Natural killer cell treated with Interleukin-12 subunit alpha and Interleukin-12 subunit beta and Interleukin-15 and Interleukin-18, amount 100 ng/mL, for 72 hours (primary cell): Measurements from ENCODE around the gene CCDC8. TPM values are rescaled to one million over a fixed set of nuclear protein-coding genes. Genes with fewer than 3 reads are reported as not detected.

ENCODE experiments used
- ATAC-seq, 2 donors: fragments of 150-1000 bp; cut with Tn5 transposase in 1 of 2; sonication (Bioruptor Pico), chemical (Tn5 transposase) in 1 of 2; 2 replicates each; pipeline ENCODE4 v1.10.0; 2021
- DNase-seq: peaks from one replicate; pipeline ENCODE4 v3.0.0; 2022; ENCODE audit warnings: low spot score
- H3K27ac Mint-ChIP-seq, 2 donors: 1 replicate in 1 of 2; 2 replicates in 1 of 2; pipeline ENCODE4 v1.8.0; 2022; ENCODE audit warnings: mixed read lengths in 2 of 2, mild to moderate bottlenecking in 1 of 2, moderate library complexity in 1 of 2
- H3K27me3 Mint-ChIP-seq, 2 donors: 1 replicate in 1 of 2; 2 replicates in 1 of 2; pipeline ENCODE4 v1.8.0; 2022; ENCODE audit warnings: mixed read lengths in 2 of 2
- H3K36me3 Mint-ChIP-seq: one replicate; pipeline ENCODE4 v1.8.0; 2022; ENCODE audit warnings: mixed read lengths
- H3K4me1 Mint-ChIP-seq, 2 donors: 1 replicate in 1 of 2; 2 replicates in 1 of 2; pipeline ENCODE4 v1.8.0; 2022; ENCODE audit warnings: low read depth in 2 of 2, mixed read lengths in 2 of 2, mild to moderate bottlenecking in 1 of 2
- H3K4me3 Mint-ChIP-seq: one replicate; pipeline ENCODE4 v1.8.0; 2022; ENCODE audit warnings: mixed read lengths
- H3K9me3 Mint-ChIP-seq: 2 replicates; pipeline ENCODE4 v1.8.0; 2022; ENCODE audit warnings: mixed read lengths
- total RNA-seq, 2 donors: library from RNA; stranded (reverse); gene quantifications; one replicate each; pipeline ENCODE4 v1.2.3, GENCODE V29; 2022

Gene CCDC8
- total RNA-seq, 2 donors from 2014 or later, result not detected

DNA sequence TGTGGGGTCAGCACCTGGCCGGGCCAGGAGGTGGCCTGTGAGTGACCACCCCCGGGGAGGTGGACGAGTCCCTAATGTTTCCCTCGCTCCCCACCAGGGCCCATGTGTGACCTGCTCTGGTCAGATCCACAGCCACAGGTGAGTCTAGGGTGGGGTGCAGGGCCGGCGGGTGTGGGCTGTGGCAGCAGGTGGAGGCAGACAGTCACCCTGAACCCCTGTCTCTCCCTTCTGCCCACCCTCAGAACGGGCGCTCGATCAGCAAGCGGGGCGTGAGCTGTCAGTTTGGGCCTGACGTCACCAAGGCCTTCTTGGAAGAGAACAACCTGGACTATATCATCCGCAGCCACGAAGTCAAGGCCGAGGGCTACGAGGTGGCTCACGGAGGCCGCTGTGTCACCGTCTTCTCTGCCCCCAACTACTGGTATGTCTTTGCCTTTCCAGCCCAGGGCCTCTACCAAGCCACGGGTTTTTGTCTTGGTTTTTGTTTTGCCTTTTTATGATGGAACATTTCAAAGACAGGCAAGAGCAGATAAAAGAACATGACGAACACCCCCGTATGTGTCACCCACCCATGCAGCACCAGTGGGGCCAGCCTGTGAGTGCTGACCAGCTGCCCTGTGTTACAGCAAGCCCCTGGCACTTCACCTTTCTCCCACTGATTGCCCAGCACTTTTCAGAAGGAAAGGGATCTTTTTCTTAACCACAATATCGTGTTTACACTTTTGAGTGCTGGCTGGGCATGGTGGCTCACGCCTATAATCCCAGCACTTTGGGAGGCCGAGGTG is 24.9 kb downstream of the CCDC8 start:
- no peaks in the 10 kb centered on the region for H3K9me3 Mint-ChIP-seq
- peaks cover 8% of the 10 kb centered on the region for H3K36me3 Mint-ChIP-seq
- H3K4me3 Mint-ChIP-seq, result no peak overlapping the region
- DNase-seq (no peak), ATAC-seq (no peak)
- no peak overlapping the region for H3K27ac Mint-ChIP-seq
- peaks cover 4 to 8% of the 10 kb centered on the region in 2 donors for H3K4me1 Mint-ChIP-seq
- no peaks in the 10 kb centered on the region for H3K27me3 Mint-ChIP-seq

DNA sequence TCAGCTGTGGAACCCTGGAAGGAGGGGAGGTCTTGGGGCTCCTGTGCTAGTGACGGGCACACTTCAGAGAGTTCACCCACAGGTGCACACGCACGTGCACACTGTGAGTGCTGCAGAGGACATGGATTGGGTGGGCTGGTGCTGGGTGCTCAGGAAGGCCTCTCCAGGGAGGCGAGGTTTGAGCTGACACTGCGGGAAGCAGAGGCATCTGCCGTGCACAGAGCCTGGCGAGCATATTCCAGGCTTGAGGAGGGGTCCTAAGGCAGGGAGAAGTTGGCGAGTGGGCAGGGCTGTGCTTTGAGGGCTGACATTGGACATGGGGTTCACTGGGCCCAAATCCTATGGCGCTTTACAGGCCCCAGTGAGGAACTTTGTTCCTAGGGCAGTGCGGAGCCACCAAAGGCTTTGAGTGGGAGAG is 25.6 kb downstream of the CCDC8 start:
- ATAC-seq (no peak), DNase-seq (no peak)
- no peaks in the 10 kb centered on the region for H3K9me3 Mint-ChIP-seq
- H3K27ac Mint-ChIP-seq, result no peak overlapping the region
- H3K4me1 Mint-ChIP-seq, result peaks cover 4 to 8% of the 10 kb centered on the region in 2 donors
- no peak overlapping the region for H3K4me3 Mint-ChIP-seq
- peaks cover 11% of the 10 kb centered on the region for H3K36me3 Mint-ChIP-seq
- H3K27me3 Mint-ChIP-seq, result no peaks in the 10 kb centered on the region

DNA sequence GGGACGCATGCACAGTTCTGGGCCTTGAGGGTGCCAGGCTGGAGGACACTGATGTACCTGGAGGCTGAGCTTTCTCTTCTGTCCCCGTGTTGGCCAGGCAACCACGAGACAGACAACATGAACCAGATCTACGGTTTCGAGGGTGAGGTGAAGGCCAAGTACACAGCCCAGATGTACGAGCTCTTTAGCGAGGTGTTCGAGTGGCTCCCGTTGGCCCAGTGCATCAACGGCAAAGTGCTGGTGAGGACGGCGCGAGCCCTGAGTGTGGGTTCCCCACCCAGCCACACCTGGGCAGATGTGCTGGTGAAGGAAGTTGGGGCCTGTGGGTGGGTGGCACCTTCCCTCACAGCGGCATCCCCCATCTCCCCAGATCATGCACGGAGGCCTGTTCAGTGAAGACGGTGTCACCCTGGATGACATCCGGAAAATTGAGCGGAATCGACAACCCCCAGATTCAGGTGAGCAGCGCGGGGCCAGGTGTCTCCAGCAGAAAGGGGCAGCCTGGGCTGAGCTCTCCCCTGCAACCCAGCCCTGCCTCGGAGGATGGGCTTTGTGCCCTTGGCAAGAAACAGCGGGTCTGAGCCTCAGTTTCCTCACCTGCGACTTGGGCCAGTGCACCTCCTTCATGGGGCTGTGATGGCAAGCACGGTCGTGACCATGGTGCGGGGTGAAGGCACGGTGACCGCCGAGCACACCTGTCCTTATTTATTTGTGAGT is 26.2 kb downstream of the CCDC8 start:
- H3K27me3 Mint-ChIP-seq, result no peaks in the 10 kb centered on the region
- peaks cover 17% of the 10 kb centered on the region for H3K36me3 Mint-ChIP-seq
- H3K27ac Mint-ChIP-seq, result no peak overlapping the region
- DNase-seq (no peak), ATAC-seq (no peak)
- peaks cover 0 to 8% of the 10 kb centered on the region in 2 donors for H3K4me1 Mint-ChIP-seq
- no peaks in the 10 kb centered on the region for H3K9me3 Mint-ChIP-seq
- no peak overlapping the region for H3K4me3 Mint-ChIP-seq

DNA sequence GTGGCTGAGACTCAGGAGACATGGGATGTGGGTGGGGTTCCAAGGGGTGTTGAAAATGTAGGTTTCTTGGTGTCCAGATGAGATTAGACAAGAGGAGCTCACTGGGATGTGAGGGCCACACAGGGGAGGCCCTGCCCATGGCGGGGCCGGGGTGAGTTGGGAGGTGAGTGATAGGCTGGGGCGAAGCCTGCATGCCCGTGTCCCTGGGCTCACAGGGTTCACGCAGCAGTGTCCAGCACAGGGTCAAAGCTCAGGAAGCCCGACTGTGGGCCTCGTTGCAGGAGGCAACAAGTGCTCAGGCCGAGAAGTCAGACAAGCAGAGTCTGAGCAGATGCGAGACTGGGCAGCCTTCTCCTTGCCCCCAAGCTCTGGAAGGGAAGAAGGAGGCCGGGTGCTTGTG is 27.2 kb downstream of the CCDC8 start:
- H3K4me3 Mint-ChIP-seq, result no peak overlapping the region
- DNase-seq (no peak), ATAC-seq (no peak)
- H3K27ac Mint-ChIP-seq, result no peak overlapping the region
- H3K9me3 Mint-ChIP-seq, result no peaks in the 10 kb centered on the region
- peaks cover 18% of the 10 kb centered on the region for H3K36me3 Mint-ChIP-seq
- no peaks in the 10 kb centered on the region for H3K27me3 Mint-ChIP-seq
- peaks cover 0 to 8% of the 10 kb centered on the region in 2 donors for H3K4me1 Mint-ChIP-seq

DNA sequence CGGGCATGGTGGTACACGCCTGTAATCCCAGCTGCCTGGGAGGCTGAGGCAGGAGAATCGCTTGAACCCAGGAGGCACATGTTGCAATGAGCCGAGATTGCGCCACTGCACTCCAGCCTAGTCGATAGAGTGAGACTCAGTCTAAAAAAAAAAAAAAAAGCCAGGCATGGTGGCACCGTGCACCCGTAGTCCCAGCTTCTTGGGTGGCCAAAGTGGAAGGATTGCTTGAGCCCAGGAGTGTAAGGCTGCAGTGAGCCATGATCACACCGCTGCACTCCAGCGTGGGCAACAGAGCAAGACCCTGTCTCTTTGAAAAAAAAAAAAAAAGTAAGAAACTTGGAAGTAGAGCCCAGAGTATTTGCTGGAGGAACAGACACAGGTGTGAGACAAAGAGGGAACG is 27.7 kb downstream of the CCDC8 start:
- H3K27ac Mint-ChIP-seq, result no peak overlapping the region
- no peaks in the 10 kb centered on the region for H3K27me3 Mint-ChIP-seq
- H3K4me1 Mint-ChIP-seq, result peaks cover 0 to 8% of the 10 kb centered on the region in 2 donors
- ATAC-seq (no peak), DNase-seq (no peak)
- H3K36me3 Mint-ChIP-seq, result peaks cover 23% of the 10 kb centered on the region
- H3K4me3 Mint-ChIP-seq, result no peak overlapping the region
- H3K9me3 Mint-ChIP-seq, result no peaks in the 10 kb centered on the region

DNA sequence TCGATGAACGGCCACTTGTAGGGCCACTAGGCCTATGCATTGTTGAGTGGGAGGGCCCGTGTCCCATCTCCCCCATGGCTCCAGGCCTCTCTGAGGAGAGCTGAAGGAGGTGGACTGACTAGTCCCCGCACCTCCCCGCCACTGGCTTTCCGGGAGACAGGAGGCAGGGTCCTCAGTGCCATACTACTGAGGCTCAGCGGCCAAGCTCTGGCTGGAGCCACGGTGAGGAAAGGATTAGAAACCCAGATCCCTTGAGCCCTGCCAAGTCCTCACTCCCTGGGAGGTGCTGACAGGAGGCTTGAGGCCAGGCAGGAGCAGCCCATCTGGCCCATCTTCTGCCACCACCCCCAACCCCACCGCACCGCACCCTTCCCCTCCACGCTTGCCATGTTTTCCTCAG is 29.0 kb downstream of the CCDC8 start:
- H3K27me3 Mint-ChIP-seq, result no peaks in the 10 kb centered on the region
- no peak overlapping the region for H3K4me3 Mint-ChIP-seq
- peaks cover 0 to 6% of the 10 kb centered on the region in 2 donors for H3K4me1 Mint-ChIP-seq
- no peaks in the 10 kb centered on the region for H3K9me3 Mint-ChIP-seq
- H3K36me3 Mint-ChIP-seq, result peaks cover 28% of the 10 kb centered on the region
- DNase-seq (no peak), ATAC-seq (no peak)
- no peak overlapping the region for H3K27ac Mint-ChIP-seq

DNA sequence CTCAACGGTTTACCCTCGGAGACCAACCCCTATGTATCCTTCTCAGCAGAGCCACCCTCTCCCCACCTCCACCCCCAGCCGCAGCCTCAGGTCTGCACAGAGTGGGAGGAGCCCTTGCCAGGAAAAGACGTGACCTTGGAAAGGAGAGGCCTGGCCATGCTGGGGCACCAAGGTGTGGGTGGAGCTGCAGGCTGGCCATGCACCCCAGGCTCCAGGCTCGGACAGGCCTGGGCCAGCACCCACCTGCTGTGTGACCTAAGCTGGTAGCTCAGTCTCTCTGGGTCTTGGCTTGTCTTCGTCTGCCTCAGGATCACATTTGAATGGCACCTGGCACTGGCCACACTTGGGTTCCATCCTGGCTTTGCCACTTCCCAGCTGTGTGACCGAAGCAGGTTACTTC is 29.5 kb downstream of the CCDC8 start:
- no peak overlapping the region for H3K27ac Mint-ChIP-seq
- no peaks in the 10 kb centered on the region for H3K9me3 Mint-ChIP-seq
- DNase-seq (no peak), ATAC-seq (peak in 1 of 2 donors; percentile 21)
- H3K4me3 Mint-ChIP-seq, result no peak overlapping the region
- no peaks in the 10 kb centered on the region for H3K27me3 Mint-ChIP-seq
- peaks cover 0 to 4% of the 10 kb centered on the region in 2 donors for H3K4me1 Mint-ChIP-seq
- H3K36me3 Mint-ChIP-seq, result peaks cover 26% of the 10 kb centered on the region

DNA sequence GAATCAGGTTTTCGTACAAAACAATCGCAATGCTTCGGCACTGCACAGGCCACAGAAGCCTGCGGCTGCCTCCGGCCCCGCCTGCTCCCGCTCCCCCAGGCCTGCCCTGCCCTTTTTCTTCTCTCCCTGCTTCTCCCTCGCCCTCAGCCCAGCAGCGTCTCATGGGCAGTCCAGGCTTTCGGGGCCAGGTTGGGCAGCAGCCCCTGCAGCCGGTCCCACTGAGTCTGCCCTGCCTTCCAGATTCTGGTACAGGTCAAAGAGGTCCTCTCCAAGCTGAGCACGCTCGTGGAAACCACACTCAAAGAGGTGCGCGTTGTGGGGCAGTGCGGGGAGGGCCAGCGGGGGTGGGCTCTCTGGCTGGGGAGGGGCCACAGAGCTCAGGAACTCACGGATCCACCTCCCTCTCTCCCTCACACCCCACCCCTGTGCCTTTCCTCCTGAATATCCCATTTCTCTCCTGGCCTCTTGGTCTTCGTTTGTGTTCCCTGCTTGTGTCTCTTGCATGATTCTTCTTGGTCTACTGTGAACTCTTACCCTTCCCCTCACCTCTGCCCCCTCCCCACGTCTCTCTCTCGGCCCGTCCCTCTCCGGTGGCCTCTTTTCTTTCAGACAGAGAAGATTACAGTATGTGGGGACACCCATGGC is 30.1 kb downstream of the CCDC8 start:
- H3K27me3 Mint-ChIP-seq, result no peaks in the 10 kb centered on the region
- H3K4me3 Mint-ChIP-seq, result no peak overlapping the region
- DNase-seq, result no peak
- H3K9me3 Mint-ChIP-seq, result no peaks in the 10 kb centered on the region
- H3K4me1 Mint-ChIP-seq, result peaks cover 0 to 4% of the 10 kb centered on the region in 2 donors
- no peak overlapping the region for H3K27ac Mint-ChIP-seq
- H3K36me3 Mint-ChIP-seq, result peaks cover 26% of the 10 kb centered on the region
- no peak for ATAC-seq

DNA sequence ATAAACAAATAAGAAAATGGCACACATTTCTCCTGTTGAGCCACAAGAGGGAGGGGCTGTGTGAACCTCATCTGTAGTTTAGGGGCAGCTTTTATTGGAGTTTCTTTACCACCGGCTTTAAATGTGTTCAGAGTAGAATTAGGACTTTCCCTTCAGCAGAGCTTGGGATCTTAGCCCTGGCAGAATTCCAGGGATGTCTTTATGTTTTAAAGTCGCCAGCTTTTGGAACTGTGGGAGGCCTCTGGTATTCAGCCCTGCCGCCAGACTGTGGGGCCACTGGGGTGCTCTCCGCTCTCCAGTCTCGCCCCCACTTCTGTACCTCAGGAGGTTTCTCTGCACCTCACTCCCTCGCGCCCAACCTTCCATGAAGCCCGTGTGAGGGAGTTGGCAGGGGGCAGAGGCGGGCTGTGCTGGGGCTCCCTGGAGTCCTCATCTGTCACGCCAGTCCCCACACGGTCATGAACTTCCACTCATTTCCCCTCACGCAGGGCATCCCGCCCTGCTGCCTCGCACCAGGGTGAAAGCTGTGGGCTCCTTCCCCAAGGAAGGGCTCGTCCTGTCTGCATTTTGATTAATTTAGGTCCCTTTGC is 31.5 kb downstream of the CCDC8 start:
- no peaks in the 10 kb centered on the region for H3K9me3 Mint-ChIP-seq
- no peak for ATAC-seq
- no peak for DNase-seq
- H3K36me3 Mint-ChIP-seq, result peaks cover 34% of the 10 kb centered on the region
- H3K4me1 Mint-ChIP-seq, result peaks cover 0 to 4% of the 10 kb centered on the region in 2 donors
- H3K4me3 Mint-ChIP-seq, result no peak overlapping the region
- no peaks in the 10 kb centered on the region for H3K27me3 Mint-ChIP-seq
- H3K27ac Mint-ChIP-seq, result no peak overlapping the region

DNA sequence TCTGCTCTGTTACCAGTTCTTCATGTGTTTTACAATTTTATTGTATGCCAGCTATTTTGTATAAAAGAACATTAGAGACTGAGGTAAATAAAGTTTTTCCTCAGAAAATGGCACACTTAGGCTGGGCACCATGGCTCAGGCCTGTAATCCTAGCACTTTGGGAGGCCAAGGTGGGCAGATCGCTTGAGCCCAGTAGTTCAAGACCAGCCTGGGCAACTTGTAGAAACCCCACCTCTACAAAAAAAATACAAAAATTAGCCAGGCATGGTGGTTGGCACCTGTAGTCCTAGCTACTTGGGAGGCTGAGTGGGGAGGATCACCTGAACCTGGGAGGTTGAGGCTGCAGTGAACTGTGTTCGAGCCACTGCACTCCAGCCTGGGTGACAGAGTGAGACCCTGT is 32.0 kb downstream of the CCDC8 start:
- Mint-ChIP-seq H3K27ac (no peak overlapping the region), H3K36me3 (peaks cover 34% of the 10 kb centered on the region)

DNA sequence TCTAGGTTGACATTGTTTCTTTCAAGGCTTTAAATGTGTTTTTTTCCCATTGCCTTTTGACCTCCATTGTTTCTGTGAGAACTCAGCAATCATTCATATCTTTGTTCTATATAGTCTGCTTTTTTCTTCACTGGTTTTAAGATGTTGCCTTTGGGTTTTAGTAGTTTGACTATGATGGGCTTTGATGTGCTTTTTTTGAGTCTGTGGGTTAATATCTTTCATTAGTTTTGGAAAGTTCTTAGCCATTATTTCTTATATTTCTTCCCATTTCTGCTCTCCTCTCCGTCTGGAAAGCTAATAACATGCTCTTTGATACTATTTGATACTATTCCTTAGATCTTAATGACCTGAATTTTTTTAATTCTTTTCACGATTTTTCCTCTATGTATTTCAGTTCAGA is 32.7 kb downstream of the CCDC8 start:
- no peak for ATAC-seq
- Mint-ChIP-seq H3K36me3 (peaks cover 34% of the 10 kb centered on the region), H3K9me3 (no peaks in the 10 kb centered on the region), H3K4me1 (peaks cover 0 to 7% of the 10 kb centered on the region in 2 donors), H3K4me3 (no peak overlapping the region), H3K27ac (no peak overlapping the region), H3K27me3 (no peaks in the 10 kb centered on the region)
- no peak for DNase-seq

More for the DNA sequence above, 32.0 kb downstream of the CCDC8 start:
- ATAC-seq (no peak), DNase-seq (no peak)
- no peaks in the 10 kb centered on the region for H3K27me3 Mint-ChIP-seq
- H3K4me1 Mint-ChIP-seq, result peaks cover 0 to 4% of the 10 kb centered on the region in 2 donors
- no peaks in the 10 kb centered on the region for H3K9me3 Mint-ChIP-seq
- no peak overlapping the region for H3K4me3 Mint-ChIP-seq

DNA sequence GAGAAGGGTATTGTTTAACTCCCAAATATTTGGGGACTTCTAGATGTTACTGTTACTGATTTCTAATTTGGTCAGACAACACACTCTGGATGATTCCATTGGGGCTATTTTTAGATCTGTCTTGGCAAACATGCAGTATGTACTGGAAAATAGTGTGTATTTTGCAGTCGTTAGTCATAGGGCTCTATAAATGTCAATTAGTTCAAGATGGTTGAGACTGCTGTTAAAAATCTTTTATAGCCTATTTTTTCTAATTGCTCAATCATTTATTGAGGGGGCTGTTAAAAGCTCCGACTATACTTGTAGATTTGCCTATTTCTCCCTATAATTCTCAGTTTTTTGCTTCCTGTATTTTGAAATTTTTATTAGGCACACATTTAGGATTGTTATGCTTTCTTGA is 35.1 kb downstream of the CCDC8 start:
- H3K4me3 Mint-ChIP-seq, result no peak overlapping the region
- DNase-seq (no peak), ATAC-seq (no peak)
- no peaks in the 10 kb centered on the region for H3K9me3 Mint-ChIP-seq
- H3K27ac Mint-ChIP-seq, result no peak overlapping the region
- H3K4me1 Mint-ChIP-seq, result peaks cover 0 to 7% of the 10 kb centered on the region in 2 donors
- no peaks in the 10 kb centered on the region for H3K27me3 Mint-ChIP-seq
- peaks cover 34% of the 10 kb centered on the region for H3K36me3 Mint-ChIP-seq

DNA sequence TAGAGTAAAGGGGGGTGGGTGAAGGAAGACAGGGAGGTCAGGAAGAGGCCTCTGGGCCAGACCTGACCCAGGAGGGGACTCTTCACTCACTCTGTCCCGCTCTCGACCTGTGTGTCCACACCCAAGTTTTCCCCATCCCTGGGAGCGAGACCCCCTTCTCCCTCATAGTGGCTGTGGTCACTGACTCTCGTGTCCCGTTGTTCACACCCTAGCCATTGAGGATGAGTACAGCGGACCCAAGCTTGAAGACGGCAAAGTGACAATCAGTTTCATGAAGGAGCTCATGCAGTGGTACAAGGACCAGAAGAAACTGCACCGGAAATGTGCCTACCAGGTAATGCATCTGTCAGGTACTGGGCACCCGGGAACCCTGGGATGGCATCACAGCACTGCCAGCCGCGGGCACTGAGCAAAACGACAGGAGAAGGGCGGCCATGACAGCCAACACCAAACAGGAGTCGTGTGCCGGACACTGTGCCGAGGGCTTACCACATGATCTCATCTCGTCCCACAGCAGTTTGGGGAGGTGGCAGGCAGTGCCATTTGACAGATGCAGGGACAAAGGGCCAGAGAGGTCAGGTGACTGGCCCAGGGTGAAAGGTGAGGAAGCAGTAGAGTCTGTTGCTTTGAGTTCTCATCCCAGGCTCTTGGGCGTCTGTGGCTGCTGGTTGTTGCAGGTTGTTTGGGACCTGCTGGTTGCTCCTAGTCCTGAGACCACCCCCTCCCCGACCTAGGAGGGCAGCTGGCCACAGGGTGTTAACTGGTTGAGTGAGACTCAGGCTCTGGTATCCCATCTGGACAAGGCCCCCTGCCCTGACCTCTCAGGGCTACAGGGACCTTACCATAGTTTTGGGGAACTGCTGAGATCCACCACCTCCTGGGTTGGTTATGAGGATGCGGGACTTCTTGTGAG is 36.9 kb downstream of the CCDC8 start:
- DNase-seq (no peak), ATAC-seq (no peak)
- Mint-ChIP-seq H3K36me3 (peaks cover 25% of the 10 kb centered on the region), H3K27ac (no peak overlapping the region), H3K4me1 (peaks cover 5 to 10% of the 10 kb centered on the region in 2 donors), H3K4me3 (no peak overlapping the region), H3K27me3 (no peaks in the 10 kb centered on the region), H3K9me3 (no peaks in the 10 kb centered on the region)
